ENCODE results near the gene NOG.

Gene NOG

DNA sequence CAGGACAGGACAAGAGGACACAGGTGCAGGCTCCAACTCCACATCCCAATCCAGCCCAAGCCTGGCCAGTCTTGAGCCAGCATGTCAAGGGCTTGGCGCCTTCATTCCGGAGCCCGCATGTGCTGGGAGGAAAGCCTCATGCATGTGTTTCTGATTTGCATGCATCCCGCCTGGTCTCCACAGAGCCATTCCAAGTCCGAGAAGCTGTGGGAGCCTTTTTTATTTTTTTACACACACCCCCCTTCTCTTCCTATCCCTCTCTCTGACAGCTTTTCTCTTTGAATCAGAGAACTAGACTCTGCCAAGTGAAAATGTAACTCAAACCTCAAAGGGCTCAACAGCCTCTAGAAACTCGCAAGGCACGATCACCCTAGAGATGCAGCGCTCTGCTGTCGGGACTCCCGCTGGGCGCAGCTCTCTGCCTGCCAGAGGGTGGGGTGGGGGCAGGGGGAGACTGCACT lies 45.1 kb downstream of the NOG start:
- DNase-seq, result no peak

DNA sequence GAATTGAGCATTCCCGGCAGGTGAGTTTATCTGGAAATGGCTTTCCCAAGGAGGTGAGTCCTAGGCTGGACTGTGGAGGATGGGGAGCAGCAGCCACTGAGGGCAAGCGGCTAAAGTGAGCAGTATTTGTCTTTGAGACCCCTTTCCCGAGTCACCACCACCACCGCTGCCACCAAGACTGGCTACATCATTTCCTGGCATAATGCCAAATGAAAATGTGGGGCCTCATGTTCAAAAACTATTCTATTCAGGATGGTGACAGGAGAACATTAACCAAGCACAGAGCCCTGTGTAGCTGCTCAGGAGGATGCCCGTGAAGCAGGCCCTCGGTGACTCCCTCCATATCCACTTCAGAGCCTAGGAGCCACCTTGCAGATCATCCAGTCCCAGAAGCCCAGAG lies 46.0 kb downstream of the NOG start:
- DNase-seq, result no peak

DNA sequence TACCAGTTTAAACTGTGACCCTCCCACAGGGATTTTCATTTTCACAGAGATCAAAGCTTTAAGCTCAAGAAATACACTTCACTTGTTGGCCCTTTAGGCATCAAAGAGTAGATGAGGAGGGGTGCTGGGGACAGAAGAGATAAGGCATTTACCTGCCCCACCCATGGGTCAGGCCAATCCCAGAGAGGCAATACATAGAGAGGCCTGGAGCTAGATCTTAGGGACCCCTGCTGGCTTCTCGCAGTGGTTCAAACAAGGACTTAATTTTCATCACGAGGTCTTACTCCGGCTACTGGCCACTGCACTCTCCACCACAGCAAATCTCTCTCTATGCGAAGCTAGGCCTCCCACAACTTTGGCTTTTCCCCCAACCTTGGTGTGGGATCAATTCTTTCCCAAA lies 46.6 kb downstream of the NOG start:
- no peak for DNase-seq

- no peak for DNase-seq
Observed at GRCh38 chr17:56641373-56641772, 47.9 kb downstream of the NOG start.

- DNase-seq, result no peak
Observed at GRCh38 chr17:56641894-56642293, 48.4 kb downstream of the NOG start.

GRCh38 chr17:56642424-56642823 lies 48.9 kb downstream of the NOG start:
- no peak for DNase-seq

All from left hindlimb (tissue), 1 donor.